ENCODE measurements around the gene PRKCZ. TPM values are rescaled to one million over a fixed set of nuclear protein-coding genes. Genes with fewer than 3 reads are reported as not detected.

The PRKCZ gene
- total RNA-seq, 1 donor from 2014 or later: 33.4 TPM

DNA sequence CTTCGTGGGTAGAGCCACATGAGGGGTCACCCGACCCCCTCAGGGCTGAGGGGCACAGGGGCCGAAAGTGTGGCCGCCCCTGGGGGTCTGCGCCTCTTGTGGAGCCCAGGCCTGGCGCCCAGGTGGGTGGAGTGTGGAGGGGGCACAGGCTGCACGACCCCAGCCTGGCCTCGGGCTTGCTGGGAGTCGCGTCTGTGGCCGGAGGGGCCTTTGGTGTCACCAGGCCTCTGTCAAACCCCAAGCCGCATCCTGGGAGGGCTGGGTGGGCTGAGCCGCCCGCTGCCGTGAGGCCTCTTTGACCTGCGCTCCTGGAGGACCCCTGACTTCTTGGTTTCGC lies 83.6 kb downstream of the PRKCZ start:
- peak overlapping the region; percentile 98 for H3K27ac Mint-ChIP-seq
- TF ChIP-seq EZH2 (IDR thresholded peaks at IDR 0.05) (no peak), CTCF (IDR thresholded peaks at IDR 0.05) (no peak)
- no peaks in the 10 kb centered on the region for H3K9me3 ChIP-seq (ENCODE audit: low read depth)
- H3K4me3 ChIP-seq: peak overlapping the region; percentile 35
- DNase-seq (ENCODE audit: low spot score): peak; percentile 41
- no peak overlapping the region for H2AFZ ChIP-seq (replicated peaks)
- H3K9ac ChIP-seq: no peak overlapping the region
- no peaks in the 10 kb centered on the region for H3K27me3 ChIP-seq
- H3K27ac ChIP-seq: peak overlapping the region; percentile 27
- H3K4me3 Mint-ChIP-seq: peak overlapping the region; percentile 78
- peaks cover 10% of the 10 kb centered on the region for H3K79me2 ChIP-seq (ENCODE audit: low read depth)
- H3K27me3 Mint-ChIP-seq (ENCODE audit: insufficient read depth, low read depth): peaks cover 8% of the 10 kb centered on the region
- H3K4me2 ChIP-seq: peak overlapping the region; percentile 72
- no peaks in the 10 kb centered on the region for H3K36me3 Mint-ChIP-seq
- peaks cover 4% of the 10 kb centered on the region for H4K20me1 ChIP-seq (ENCODE audit: low read depth)
- no peaks in the 10 kb centered on the region for H3K9me3 Mint-ChIP-seq
- H3K4me1 Mint-ChIP-seq: peaks cover 81% of the 10 kb centered on the region
- H3K4me1 ChIP-seq: peaks cover 13% of the 10 kb centered on the region
- H3K36me3 ChIP-seq: no peaks in the 10 kb centered on the region
- peaks cover 21% of the 10 kb centered on the region for H3F3A ChIP-seq (ENCODE audit: low read depth)

DNA sequence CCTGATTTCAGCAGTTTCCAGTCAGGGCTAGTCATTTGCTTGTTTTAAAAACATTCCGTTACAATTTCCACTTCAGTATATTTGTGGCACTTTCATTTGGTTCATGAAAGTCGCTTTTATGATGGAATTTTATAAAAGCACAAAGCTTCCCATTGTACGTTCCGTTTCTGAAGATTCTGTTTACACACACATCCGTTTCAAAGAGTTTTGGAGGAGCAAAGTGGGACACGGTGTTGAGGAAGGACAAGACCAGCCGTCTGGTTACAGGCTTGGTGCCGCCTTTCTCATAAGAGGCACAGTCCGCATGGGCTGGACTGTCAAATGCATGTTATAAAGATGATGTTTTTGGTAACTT lies 84.0 kb downstream of the PRKCZ start:
- peaks cover 25% of the 10 kb centered on the region for H3F3A ChIP-seq (ENCODE audit: low read depth)
- no peak for DNase-seq (ENCODE audit: low spot score)
- H3K9me3 ChIP-seq (ENCODE audit: low read depth): no peaks in the 10 kb centered on the region
- Mint-ChIP-seq H3K36me3 (no peaks in the 10 kb centered on the region), H3K27ac (peak overlapping the region; percentile 98), H3K27me3 (ENCODE audit: insufficient read depth, low read depth) (peaks cover 10% of the 10 kb centered on the region), H3K4me1 (peaks cover 80% of the 10 kb centered on the region), H3K4me3 (peak overlapping the region; percentile 72), H3K9me3 (no peaks in the 10 kb centered on the region)
- H3K4me2 ChIP-seq: peak overlapping the region; percentile 72
- peaks cover 4% of the 10 kb centered on the region for H4K20me1 ChIP-seq (ENCODE audit: low read depth)
- H3K4me1 ChIP-seq: peaks cover 13% of the 10 kb centered on the region
- H3K36me3 ChIP-seq: no peaks in the 10 kb centered on the region
- H3K9ac ChIP-seq: no peak overlapping the region
- H3K79me2 ChIP-seq (ENCODE audit: low read depth): peaks cover 10% of the 10 kb centered on the region
- H3K4me3 ChIP-seq: no peak overlapping the region
- TF ChIP-seq EZH2phosphoT487 (IDR thresholded peaks at IDR 0.05): no peak
- TF ChIP-seq EZH2 (IDR thresholded peaks at IDR 0.05): no peak
- no peak for TF ChIP-seq CTCF (IDR thresholded peaks at IDR 0.05)
- peak overlapping the region; percentile 27 for H3K27ac ChIP-seq
- no peak overlapping the region for H2AFZ ChIP-seq (replicated peaks)
- H3K27me3 ChIP-seq: no peaks in the 10 kb centered on the region

DNA sequence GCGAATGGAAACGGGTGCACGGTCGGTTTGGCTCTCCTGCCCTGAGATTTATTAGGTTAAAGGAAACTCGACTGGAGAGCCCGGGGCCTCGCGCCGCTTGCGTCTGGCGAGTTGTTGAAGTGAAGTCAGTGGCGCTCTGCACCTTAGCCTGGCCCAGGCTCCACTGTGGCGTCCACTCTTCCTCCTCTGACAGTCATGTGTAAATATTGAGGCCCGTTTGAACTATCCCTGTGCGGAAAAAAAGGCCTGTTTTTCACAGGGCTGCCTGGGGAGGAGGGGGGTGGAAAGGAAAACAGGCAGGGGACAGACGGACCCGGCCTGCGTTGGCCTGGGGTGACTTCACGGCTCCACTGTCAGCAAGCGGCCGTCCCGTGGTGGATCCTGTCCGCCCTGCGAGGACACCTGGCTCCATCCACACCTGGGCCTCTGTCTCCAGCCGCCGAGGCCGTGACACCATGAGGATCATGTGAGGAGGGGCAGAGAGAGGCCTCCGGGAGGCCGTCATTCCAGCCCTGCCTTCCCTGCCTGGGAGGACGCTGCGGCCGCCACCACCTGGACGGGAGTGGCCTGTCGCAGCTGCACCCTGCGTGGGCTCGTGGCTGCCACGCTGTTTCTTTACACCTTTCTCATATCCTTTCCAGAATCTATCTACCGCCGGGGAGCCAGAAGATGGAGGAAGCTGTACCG lies 84.6 kb downstream of the PRKCZ start:
- Histone ChIP-seq H3K4me2 (no peak overlapping the region), H3K4me1 (peaks cover 13% of the 10 kb centered on the region), H4K20me1 (ENCODE audit: low read depth) (peaks cover 4% of the 10 kb centered on the region), H3K9me3 (ENCODE audit: low read depth) (no peaks in the 10 kb centered on the region), H3F3A (ENCODE audit: low read depth) (peaks cover 26% of the 10 kb centered on the region), H3K27ac (no peak overlapping the region), H3K4me3 (no peak overlapping the region), H3K27me3 (no peaks in the 10 kb centered on the region), H3K36me3 (no peaks in the 10 kb centered on the region), H2AFZ (replicated peaks) (no peak overlapping the region), H3K79me2 (ENCODE audit: low read depth) (peaks cover 10% of the 10 kb centered on the region), H3K9ac (no peak overlapping the region)
- no peak for DNase-seq (ENCODE audit: low spot score)
- Mint-ChIP-seq H3K36me3 (no peaks in the 10 kb centered on the region), H3K9me3 (no peaks in the 10 kb centered on the region), H3K27ac (peak overlapping the region; percentile 100), H3K4me1 (peaks cover 80% of the 10 kb centered on the region), H3K27me3 (ENCODE audit: insufficient read depth, low read depth) (peaks cover 10% of the 10 kb centered on the region), H3K4me3 (peak overlapping the region; percentile 72)
- no peak for TF ChIP-seq EZH2phosphoT487 (IDR thresholded peaks at IDR 0.05)
- no peak for TF ChIP-seq CTCF (IDR thresholded peaks at IDR 0.05)
- no peak for TF ChIP-seq EZH2 (IDR thresholded peaks at IDR 0.05)

All from neural progenitor cell (in vitro differentiated cells).